Liver (tissue), 9 donors: ENCODE measurements around the gene CHKA. TPM values are rescaled to one million over a fixed set of nuclear protein-coding genes. Genes with fewer than 3 reads are reported as not detected.

Experiments
- DNase-seq: peaks from one replicate; pipeline ENCODE4 v3.0.0-alpha.2; 2017; ENCODE audit warnings: low spot score
- H3K27ac ChIP-seq, 2 donors: one replicate each; pipeline ENCODE4 v1.7.0; 2013; ENCODE audit warnings: inconsistent platforms in 2 of 2, low read length in 2 of 2, control low read depth in 1 of 2, low read depth in 1 of 2, mild to moderate bottlenecking in 1 of 2
- H3K27me3 ChIP-seq, 4 donors: one replicate each; pipeline versions ENCODE4 v1.6.1 to v1.7.0; 2013; ENCODE audit warnings: low read length in 3 of 4, inconsistent platforms in 1 of 4, mild to moderate bottlenecking in 1 of 4, moderate library complexity in 1 of 4; ENCODE audit not compliant: control insufficient read depth in 4 of 4, insufficient read depth in 4 of 4
- H3K36me3 ChIP-seq, 4 donors: one replicate each; pipeline versions ENCODE4 v1.6.1 to v1.7.0; 2013; ENCODE audit warnings: low read length in 3 of 4, mild to moderate bottlenecking in 3 of 4, low read depth in 1 of 4, moderate library complexity in 1 of 4; ENCODE audit not compliant: control insufficient read depth in 4 of 4, insufficient read depth in 3 of 4
- H3K4me1 ChIP-seq, 4 donors: one replicate each; pipeline versions ENCODE4 v1.6.1 to v1.7.0; 2013; ENCODE audit warnings: low read length in 3 of 4, mild to moderate bottlenecking in 3 of 4, moderate library complexity in 1 of 4; ENCODE audit not compliant: control insufficient read depth in 4 of 4, insufficient read depth in 4 of 4
- H3K4me3 ChIP-seq, 3 donors: one replicate each; pipeline versions ENCODE4 v1.6.1 to v1.7.0; 2013; ENCODE audit warnings: low read length in 3 of 3, control low read depth in 1 of 3, low read depth in 1 of 3, mild to moderate bottlenecking in 1 of 3
- H3K9ac ChIP-seq, 2 donors: one replicate each; pipeline ENCODE4 v1.7.0; 2013; ENCODE audit warnings: low read length in 2 of 2, mild to moderate bottlenecking in 2 of 2, moderate library complexity in 2 of 2, control low read depth in 1 of 2, low read depth in 1 of 2
- H3K9me3 ChIP-seq, 4 donors: one replicate each; pipeline versions ENCODE4 v1.6.1 to v1.7.0; 2013; ENCODE audit warnings: low read length in 3 of 4; ENCODE audit not compliant: control insufficient read depth in 4 of 4
- EGR1 ChIP-seq, 2 donors: IDR thresholded peaks; 2 replicates each; pipeline ENCODE4 v1.6.1; 2016 to 2018; ENCODE audit warnings: antibody characterized with exemption in 2 of 2, low read depth in 2 of 2
- GABPA ChIP-seq, 2 donors: IDR thresholded peaks in 1 of 2; conservative IDR thresholded peaks in 1 of 2; 2 replicates each; pipeline ENCODE4 v1.6.1; 2016; ENCODE audit warnings: antibody characterized with exemption in 2 of 2, mild to moderate bottlenecking in 1 of 2, moderate library complexity in 1 of 2
- HNF4A ChIP-seq, 2 donors: conservative IDR thresholded peaks; 2 replicates each; pipeline ENCODE4 v1.6.1; 2016; ENCODE audit warnings: antibody characterized with exemption in 2 of 2, mild to moderate bottlenecking in 2 of 2
- HNF4G ChIP-seq: IDR thresholded peaks from 2 replicates; pipeline ENCODE4 v1.6.1; 2016; ENCODE audit warnings: antibody characterized with exemption
- JUND ChIP-seq, 2 donors: IDR thresholded peaks; 2 replicates each; pipeline ENCODE4 v1.6.1; 2016; ENCODE audit warnings: antibody characterized with exemption in 2 of 2
- NR2F2 ChIP-seq: IDR thresholded peaks from 2 replicates; pipeline ENCODE4 v1.6.1; 2016; ENCODE audit warnings: antibody characterized with exemption
- RAD21 ChIP-seq, 2 donors: IDR thresholded peaks; 2 replicates each; pipeline ENCODE4 v1.6.1; 2016; ENCODE audit warnings: antibody characterized with exemption in 2 of 2, mild to moderate bottlenecking in 2 of 2
- YY1 ChIP-seq: IDR thresholded peaks from 2 replicates; pipeline ENCODE4 v1.6.1; 2016; ENCODE audit warnings: antibody characterized with exemption, mild to moderate bottlenecking
- WGBS: extraction: QIAGEN DNeasy Blood & Tissue Kit; methylation state at CpG from one replicate; pipeline ENCODE4 v1.1.7; 2013; 5-methylcytosine and 5-hydroxymethylcytosine counted together
- polyA plus RNA-seq, 2 donors: library from polyadenylated mRNA; stranded (reverse) in 1 of 2; unstranded in 1 of 2; fragments of 200-250 nt in 1 of 2; fragments of >200 nt in 1 of 2; fragmentation: Nextera tagmentation in 1 of 2; extraction: Ambion mirVana in 1 of 2; gene quantifications; one replicate each; pipeline versions ENCODE4 v1.2.1 to v1.2.3, GENCODE V29; 2013 to 2015
- total RNA-seq, 2 donors: library from RNA; depleted of rRNA; stranded (reverse); fragments of >200 nt; gene quantifications; one replicate each; pipeline ENCODE4 v1.2.3, GENCODE V29; 2014
- TF ChIP-seq, protein P1 (sequence below): IDR thresholded peaks from 2 replicates; pipeline ENCODE4 v1.6.1; 2016; ENCODE audit warnings: antibody characterized with exemption, mild to moderate bottlenecking
- TF ChIP-seq, protein P2 (sequence below): IDR thresholded peaks from 2 replicates; pipeline ENCODE4 v1.6.1; 2016; ENCODE audit warnings: antibody characterized with exemption
- TF ChIP-seq, protein P3 (sequence below): IDR thresholded peaks from 2 replicates; pipeline ENCODE4 v1.6.1; 2016; ENCODE audit warnings: antibody characterized with exemption
- donor health status: healthy.
- donor health status: healthy.
- donor health status: healthy.
- donor health status: healthy.
- donor health status: healthy.

The CHKA gene
- total and polyA plus RNA-seq, 4 donors = 11.4 to 41.9 (median 17.3) TPM

DNA sequence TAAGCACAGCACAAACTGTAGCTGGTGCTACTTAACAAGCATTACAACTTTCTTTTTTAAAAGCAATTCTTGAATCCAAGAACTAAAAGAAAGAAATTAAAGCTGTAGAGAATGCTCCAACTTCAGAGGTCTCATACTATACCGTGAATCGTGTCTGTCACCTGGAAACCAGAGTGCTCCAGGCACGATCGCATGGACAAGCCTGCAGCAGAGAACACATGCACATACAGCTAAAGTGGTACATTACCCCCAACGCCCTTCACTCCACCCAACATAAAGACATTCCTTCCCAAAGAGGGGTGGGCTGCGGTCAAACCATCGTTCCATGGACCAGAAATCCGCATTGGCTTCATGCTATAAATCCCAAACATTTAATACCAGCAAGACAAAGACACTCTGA is 31.5 kb downstream of the CHKA start:
- peaks cover 0 to 6% (median 1%) of the 10 kb centered on the region in 4 donors for H3K4me1 ChIP-seq
- TF ChIP-seq YY1 = no peak
- TF ChIP-seq, protein P1, sequence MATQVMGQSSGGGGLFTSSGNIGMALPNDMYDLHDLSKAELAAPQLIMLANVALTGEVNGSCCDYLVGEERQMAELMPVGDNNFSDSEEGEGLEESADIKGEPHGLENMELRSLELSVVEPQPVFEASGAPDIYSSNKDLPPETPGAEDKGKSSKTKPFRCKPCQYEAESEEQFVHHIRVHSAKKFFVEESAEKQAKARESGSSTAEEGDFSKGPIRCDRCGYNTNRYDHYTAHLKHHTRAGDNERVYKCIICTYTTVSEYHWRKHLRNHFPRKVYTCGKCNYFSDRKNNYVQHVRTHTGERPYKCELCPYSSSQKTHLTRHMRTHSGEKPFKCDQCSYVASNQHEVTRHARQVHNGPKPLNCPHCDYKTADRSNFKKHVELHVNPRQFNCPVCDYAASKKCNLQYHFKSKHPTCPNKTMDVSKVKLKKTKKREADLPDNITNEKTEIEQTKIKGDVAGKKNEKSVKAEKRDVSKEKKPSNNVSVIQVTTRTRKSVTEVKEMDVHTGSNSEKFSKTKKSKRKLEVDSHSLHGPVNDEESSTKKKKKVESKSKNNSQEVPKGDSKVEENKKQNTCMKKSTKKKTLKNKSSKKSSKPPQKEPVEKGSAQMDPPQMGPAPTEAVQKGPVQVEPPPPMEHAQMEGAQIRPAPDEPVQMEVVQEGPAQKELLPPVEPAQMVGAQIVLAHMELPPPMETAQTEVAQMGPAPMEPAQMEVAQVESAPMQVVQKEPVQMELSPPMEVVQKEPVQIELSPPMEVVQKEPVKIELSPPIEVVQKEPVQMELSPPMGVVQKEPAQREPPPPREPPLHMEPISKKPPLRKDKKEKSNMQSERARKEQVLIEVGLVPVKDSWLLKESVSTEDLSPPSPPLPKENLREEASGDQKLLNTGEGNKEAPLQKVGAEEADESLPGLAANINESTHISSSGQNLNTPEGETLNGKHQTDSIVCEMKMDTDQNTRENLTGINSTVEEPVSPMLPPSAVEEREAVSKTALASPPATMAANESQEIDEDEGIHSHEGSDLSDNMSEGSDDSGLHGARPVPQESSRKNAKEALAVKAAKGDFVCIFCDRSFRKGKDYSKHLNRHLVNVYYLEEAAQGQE = no peak
- TF ChIP-seq EGR1 (IDR thresholded peaks at IDR 0.05; ENCODE audit: low read depth in 2 of 2) = no peak
- TF ChIP-seq GABPA (IDR thresholded peaks at IDR 0.05 in 1 of 2, conservative IDR thresholded peaks at IDR 0.05 in 1 of 2) = no peak
- TF ChIP-seq, protein P2, sequence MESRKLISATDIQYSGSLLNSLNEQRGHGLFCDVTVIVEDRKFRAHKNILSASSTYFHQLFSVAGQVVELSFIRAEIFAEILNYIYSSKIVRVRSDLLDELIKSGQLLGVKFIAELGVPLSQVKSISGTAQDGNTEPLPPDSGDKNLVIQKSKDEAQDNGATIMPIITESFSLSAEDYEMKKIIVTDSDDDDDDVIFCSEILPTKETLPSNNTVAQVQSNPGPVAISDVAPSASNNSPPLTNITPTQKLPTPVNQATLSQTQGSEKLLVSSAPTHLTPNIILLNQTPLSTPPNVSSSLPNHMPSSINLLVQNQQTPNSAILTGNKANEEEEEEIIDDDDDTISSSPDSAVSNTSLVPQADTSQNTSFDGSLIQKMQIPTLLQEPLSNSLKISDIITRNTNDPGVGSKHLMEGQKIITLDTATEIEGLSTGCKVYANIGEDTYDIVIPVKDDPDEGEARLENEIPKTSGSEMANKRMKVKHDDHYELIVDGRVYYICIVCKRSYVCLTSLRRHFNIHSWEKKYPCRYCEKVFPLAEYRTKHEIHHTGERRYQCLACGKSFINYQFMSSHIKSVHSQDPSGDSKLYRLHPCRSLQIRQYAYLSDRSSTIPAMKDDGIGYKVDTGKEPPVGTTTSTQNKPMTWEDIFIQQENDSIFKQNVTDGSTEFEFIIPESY = no peak
- TF ChIP-seq, protein P3, sequence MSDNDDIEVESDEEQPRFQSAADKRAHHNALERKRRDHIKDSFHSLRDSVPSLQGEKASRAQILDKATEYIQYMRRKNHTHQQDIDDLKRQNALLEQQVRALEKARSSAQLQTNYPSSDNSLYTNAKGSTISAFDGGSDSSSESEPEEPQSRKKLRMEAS = no peak
- no peaks in the 10 kb centered on the region for H3K27me3 ChIP-seq
- no peak overlapping the region for H3K4me3 ChIP-seq
- H3K27ac ChIP-seq = no peak overlapping the region
- peaks cover 0 to 2% (median under 1%) of the 10 kb centered on the region in 4 donors for H3K36me3 ChIP-seq
- DNase-seq = no peak
- WGBS = 92% methylated on average over 8 of the region's 8 CpGs
- H3K9ac ChIP-seq = no peak overlapping the region
- H3K9me3 ChIP-seq = no peaks in the 10 kb centered on the region

DNA sequence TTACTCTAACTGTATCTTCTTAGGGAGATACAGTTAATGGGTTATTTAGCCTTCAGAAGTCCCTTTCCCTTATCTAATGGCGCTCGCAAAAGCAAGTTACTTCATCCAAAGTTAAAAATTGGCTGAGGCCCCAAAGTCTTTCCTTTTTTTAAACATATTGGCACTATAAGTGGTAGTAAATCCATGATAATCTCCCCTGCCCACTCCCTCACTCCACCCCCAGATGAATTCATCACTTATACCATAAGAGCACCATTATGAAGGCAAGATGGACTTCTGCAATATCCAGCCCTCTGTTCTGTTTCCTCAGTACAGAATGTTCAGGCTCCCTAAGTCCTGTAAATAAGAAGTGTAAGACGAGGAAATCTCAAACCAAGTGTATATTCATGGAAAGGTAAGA is 37.7 kb downstream of the CHKA start:
- H3K9ac ChIP-seq = no peak overlapping the region
- 74% methylated on average over 3 of the region's 3 CpGs for WGBS
- DNase-seq = no peak
- H3K4me1 ChIP-seq = peaks cover 0 to 10% (median 5%) of the 10 kb centered on the region in 4 donors
- peaks cover 3 to 6% (median 4%) of the 10 kb centered on the region in 4 donors for H3K36me3 ChIP-seq
- H3K4me3 ChIP-seq = no peak overlapping the region
- TF ChIP-seq HNF4A (conservative IDR thresholded peaks at IDR 0.05) (no peak), JUND (IDR thresholded peaks at IDR 0.05) (no peak)
- TF ChIP-seq, protein P2 = no peak
- H3K27ac ChIP-seq = no peak overlapping the region
- no peaks in the 10 kb centered on the region for H3K27me3 ChIP-seq
- no peaks in the 10 kb centered on the region for H3K9me3 ChIP-seq

DNA sequence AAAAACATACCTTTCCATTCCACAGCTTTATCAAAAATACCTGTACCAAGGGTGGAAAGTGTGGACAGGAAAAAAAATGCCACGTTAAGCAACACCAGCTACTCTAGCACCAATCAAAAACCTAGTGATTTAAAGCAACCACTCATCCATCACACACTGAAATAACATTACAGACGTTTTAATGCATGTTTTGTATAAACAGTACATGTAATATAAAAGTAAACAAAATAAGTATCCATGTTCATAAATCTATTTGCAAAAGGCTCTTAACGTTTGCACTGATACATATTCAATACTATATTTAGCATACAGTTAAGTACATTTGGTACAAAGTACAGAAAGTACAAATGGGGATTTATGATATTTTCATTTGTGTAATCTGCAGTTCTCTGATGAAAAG is 38.7 kb downstream of the CHKA start:
- H3K9me3 ChIP-seq = no peaks in the 10 kb centered on the region
- H3K27ac ChIP-seq = no peak overlapping the region
- H3K36me3 ChIP-seq = peaks cover 3 to 7% (median 4%) of the 10 kb centered on the region in 4 donors
- TF ChIP-seq NR2F2 (no peak), RAD21 (IDR thresholded peaks at IDR 0.05) (no peak), GABPA (IDR thresholded peaks at IDR 0.05 in 1 of 2, conservative IDR thresholded peaks at IDR 0.05 in 1 of 2) (no peak), HNF4G (peak; percentile 11), YY1 (no peak)
- TF ChIP-seq, protein P1 = no peak
- 34% methylated on average over 3 of the region's 3 CpGs for WGBS
- no peak overlapping the region for H3K9ac ChIP-seq
- peaks cover 0 to 14% (median 8%) of the 10 kb centered on the region in 4 donors for H3K4me1 ChIP-seq
- DNase-seq = no peak
- no peak overlapping the region for H3K4me3 ChIP-seq
- H3K27me3 ChIP-seq = no peaks in the 10 kb centered on the region
